GM12891 (cell line): Measurements from ENCODE around the gene TUT1.

Experiments
- POLR2A ChIP-seq: IDR thresholded peaks from 2 replicates; pipeline ENCODE4 v1.6.1; 2011; ENCODE audit warnings: low read depth, low read length, control low read depth
- POLR2AphosphoS5 ChIP-seq: IDR thresholded peaks from 2 replicates; pipeline ENCODE4 v1.6.1; 2011; ENCODE audit warnings: low read depth, low read length, control low read depth
- POU2F2 ChIP-seq: IDR thresholded peaks from 2 replicates; pipeline ENCODE4 v1.6.1; 2011; ENCODE audit warnings: low read depth, mild to moderate bottlenecking, control low read depth, low read length, moderate library complexity
- SPI1 ChIP-seq: IDR thresholded peaks from 2 replicates; pipeline ENCODE4 v1.6.1; 2011; ENCODE audit warnings: low read depth, low read length, control low read depth
- TAF1 ChIP-seq: IDR thresholded peaks from 2 replicates; pipeline ENCODE4 v1.6.1; 2011; ENCODE audit warnings: low read depth, low read length, control low read depth

DNA sequence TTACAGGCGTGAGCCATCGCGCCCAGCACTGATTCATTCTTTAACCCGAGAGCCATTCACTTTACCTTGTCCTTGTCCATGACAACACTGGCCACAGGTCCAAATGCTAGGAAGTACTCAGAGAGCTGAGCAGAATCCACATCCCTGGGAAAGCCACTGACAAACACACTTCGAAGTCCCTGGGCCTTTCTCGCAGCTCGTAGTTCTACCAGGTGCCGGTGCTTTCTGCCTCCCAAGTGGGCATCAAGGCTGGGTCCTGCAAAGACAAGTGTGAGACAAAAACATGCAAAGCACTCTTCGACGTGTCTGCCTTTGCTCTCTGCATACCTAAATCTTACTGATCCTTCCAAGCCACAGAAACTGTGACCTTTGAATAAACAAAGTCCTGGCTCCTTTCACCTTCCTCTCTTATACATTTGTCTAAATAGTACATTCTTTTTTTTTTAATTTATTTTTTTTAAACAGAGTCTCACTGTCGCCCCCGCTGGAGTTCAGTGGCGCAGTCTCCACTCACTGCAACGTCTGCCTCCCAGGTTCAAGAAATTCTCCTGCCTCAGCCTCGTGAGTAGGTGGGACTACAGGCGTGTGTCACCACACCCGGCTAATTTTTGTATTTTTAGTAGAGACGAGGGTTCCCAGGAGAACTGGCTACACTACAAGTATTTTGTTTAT lies 2.2 kb downstream of the TUT1 start:
- TF ChIP-seq POLR2AphosphoS5, result no peak
- TF ChIP-seq POLR2A, result no peak
- TF ChIP-seq TAF1, result no peak
- TF ChIP-seq POU2F2, result no peak
- TF ChIP-seq SPI1, result no peak
